ENCODE results near the gene DPP6.

Gene DPP6

DNA sequence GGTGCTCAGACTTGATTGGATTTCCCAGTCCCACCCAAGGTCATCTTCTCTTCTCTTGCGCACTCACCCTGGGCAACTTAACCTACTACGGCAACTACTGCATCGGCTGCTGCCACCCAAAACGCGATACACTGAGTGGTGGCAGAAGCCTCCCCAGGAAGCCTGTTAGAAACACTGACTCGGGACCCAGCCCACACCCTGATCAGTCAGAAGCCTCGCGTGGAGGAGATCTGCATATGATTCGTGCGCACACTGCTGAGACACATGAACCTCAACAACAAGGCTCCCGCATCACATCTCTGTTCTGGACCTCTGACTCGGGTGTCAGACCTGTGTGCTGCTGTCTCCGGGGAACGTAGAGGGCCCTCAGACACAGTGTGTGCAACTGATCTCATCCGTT lies 531.3 kb downstream of the DPP6 start:
- no peak for DNase-seq (ENCODE audit: low spot score)
- FAIRE-seq: no peak

DNA sequence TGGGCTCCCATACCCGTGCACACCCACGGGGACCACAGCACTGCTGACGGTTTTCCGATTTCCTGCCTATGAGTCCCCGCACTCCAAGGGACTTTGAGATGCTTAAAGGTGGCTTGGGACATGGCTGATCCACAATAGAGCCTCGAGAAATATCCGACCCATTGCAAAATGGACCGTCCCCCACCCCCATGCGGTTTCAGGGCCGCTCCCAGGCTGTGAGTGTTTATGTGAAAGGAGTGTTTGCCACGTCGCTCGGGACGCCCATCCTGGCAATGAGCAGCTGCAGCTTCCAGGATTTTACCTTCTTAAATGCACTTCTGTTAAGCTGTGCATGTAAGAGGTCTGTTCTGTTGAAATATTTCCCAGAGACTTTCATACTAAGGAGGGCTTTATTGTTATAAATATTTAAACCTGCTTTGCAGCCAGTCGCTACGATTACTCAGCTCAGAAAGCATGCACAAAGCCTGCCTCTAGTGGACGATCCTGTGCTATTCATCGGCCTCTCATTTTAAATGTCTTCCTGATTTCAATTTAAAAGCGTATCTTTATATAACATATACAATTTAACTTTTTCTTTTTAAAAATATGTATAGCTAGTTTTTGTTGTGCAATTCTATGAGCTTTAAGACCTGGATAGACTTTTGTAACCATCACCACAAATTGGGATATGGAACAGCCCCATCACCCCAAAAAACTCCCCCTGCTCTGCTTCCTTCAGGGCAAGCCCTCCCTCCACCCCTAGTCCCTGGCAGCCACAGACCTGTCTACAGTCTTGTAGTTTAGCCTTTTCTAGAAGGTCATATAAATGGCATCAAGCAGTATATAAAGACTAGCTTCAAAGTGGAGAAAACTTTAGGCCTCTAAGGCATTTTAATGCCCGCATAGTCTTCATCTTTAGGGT lies 532.4 kb downstream of the DPP6 start:
- FAIRE-seq: no peak

DNA sequence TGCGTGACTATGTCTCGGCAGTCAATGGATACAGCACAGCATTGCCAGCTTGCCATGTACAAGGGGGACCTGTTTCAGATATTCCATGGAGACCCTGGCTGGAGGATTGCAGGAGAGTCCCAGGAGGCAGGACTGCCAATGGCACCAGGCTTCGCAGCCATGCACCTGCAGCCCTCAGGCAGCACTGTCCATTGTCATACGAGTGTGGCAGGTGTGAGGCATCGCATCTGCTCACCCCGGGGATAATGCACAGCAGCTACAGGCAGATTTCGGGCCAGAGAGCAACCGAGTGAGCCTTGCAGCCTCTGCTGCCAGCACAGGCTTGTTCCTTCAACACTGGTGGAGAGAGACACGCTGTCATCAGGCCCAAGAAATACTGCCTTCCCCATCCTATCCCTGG lies 535.6 kb downstream of the DPP6 start:
- FAIRE-seq (no peak), DNase-seq (ENCODE audit: low spot score) (no peak)

More for the DNA sequence above, 532.4 kb downstream of the DPP6 start:
- DNase-seq (ENCODE audit: low spot score): peak; percentile 3

DNA sequence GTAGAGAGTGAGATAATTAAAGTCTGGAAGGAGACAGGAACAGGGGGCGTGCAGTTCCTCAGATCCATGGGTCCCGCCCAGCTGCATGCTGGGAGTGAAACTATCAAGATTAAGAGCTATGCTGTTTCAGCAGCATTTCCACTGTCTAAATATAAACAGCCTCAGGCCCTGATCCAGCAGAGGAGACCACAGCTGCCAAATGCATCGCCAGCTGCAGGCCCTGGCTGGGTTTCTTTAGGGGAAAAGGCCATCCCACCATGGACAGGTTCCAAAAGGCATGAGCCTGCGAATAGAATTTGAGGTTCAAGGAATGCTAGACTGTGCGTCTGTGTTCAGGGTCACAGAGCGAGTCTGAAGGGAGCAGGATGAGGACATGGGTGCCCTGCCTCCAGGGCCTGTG lies 539.3 kb downstream of the DPP6 start:
- DNase-seq (ENCODE audit: low spot score) (no peak), FAIRE-seq (no peak)

DNA sequence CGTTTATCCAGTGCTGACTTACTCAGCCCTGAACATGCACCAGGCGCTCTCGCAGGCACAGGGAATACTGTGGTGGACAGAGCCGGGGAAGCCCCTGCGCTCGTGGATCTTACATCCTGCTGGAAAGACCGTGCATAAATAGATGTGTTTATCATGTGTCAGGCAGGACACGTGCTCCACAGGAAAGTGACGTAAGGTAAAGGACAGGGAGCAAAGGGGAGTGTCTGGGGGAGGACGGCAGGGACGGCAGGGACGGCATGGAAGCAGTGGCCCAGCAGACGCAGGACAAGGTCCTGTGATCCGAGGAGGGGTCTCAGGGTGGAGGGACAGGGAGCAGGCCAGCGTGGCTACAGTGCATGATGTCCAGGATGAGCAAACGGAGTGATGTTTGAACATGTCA lies 540.2 kb downstream of the DPP6 start:
- FAIRE-seq (no peak), DNase-seq (ENCODE audit: low spot score) (no peak)

DNA sequence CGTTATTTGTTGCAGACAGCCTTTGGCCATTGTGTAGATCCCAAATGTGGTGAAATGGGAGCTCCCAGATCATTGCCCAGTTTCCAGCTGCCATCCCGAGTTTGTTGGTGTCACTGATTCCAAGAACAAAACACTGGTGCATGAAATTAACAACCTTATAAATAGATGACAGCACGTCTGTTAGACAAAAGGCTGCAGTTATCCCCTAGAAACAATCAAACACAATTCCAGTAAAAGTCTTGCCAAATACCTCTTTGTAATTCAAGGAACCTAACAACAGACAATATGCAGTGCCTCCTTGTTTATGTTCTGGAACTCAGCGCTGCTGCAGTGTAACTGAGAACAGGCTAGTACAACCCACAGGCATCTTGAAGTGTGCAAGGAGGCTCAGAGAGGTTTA lies 546.2 kb downstream of the DPP6 start:
- DNase-seq (ENCODE audit: low spot score) (no peak), FAIRE-seq (no peak)

DNA sequence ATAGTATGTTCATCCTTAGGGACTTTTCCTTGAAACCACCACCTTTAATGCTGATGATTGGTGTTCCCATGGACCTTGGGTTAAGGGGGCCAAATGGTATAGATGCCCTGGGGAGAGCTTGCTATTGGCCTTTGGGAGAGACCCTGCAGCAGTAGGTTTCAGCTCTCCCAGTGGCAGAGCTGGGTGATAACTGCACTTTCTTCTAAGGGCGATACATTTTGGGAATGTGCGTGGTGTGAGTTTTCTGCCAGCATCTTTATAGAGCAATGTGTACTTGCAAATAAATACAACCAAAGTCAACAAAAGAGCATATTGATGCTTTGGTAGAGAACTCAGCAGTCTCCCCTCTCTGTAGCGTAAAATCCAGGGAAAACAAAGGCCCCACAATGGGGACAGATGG lies 546.7 kb downstream of the DPP6 start:
- FAIRE-seq: no peak
- no peak for DNase-seq (ENCODE audit: low spot score)

DNA sequence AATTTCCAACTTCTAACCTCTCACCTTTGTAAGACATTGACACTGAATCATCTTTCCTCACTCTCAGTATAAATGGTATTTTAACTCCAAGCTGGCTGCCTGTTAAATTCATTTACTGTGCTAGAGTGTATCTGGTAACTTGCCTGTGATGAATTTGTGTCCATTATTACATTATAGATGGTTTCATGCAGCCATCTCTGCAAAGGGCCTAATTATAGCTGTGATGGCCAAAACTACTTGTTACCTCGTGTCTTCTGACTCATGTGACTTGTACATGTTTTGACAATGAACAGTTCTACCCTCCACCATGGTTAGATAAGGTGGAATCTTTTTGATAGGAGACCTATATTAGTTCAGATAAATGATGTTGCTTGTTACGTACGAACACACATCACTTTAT lies 558.7 kb downstream of the DPP6 start:
- DNase-seq (ENCODE audit: low spot score) (no peak), FAIRE-seq (no peak)

DNA sequence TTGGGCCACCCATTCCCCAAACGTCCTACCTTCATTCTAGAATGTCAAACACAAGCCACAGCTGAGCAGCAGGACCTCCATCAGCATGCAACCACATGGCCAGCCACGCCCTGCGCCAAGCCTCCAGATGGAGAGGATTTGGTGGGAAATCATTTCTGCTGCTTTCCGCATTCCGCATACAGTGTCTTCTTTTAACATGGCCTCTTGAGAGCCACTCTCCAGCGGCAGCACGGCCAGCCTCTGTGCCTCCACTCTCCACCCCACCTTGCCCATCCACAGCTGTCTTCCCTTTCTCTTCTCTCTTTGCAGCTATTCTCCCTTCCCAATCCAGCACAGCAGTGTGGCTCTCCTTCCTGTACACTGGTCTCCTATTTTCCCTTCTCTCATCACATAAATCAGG lies 561.6 kb downstream of the DPP6 start:
- no peak for FAIRE-seq

DNA sequence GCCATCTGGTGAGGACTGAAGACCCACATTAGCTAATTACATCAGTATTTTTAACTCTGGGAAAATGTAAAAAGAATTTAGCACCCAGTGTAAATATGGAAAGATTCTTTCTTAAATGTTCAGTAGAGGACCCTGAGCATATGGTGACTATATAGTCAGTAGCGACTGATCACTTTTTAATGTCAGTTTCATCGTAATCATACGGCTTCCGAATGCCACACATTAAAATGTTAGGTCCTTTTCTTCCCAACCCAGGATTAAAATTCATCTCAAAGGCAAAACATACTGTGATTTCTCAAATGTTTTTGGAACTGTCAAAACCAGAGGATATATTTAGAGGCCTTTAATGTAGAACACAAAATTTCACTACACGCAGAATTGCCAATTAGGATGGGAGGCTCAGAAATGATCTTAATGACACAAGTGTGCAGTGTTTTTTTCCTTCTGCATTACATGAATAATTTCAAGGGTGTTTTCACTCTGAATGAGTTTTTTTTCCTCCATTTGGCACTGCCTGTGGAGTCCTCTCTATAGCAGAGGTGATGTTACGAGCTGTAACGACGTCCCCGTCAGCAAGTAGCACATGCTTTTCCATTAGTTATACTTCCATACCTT lies 568.0 kb downstream of the DPP6 start:
- DNase-seq (ENCODE audit: low spot score) (no peak), FAIRE-seq (no peak)

More for the DNA sequence above, 561.6 kb downstream of the DPP6 start:
- DNase-seq (ENCODE audit: low spot score): no peak

DNA sequence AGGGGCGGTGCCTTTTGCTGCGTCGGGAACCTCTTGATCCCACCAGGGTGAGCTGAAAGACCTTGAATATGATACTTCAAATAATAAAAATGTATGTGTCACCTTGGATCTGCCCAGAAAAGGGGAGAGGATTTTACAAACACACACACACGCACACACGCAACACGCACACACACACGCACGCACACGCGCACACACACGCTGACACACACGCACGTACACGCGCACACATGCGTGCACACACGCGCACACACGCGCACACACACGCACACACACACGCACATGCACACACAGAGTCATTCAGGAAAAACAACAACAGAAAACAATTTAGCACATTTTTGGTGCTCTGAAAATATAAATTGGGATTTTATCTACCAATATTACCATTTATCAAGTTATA lies 571.2 kb downstream of the DPP6 start:
- DNase-seq (ENCODE audit: low spot score) (no peak), FAIRE-seq (no peak)

DNA sequence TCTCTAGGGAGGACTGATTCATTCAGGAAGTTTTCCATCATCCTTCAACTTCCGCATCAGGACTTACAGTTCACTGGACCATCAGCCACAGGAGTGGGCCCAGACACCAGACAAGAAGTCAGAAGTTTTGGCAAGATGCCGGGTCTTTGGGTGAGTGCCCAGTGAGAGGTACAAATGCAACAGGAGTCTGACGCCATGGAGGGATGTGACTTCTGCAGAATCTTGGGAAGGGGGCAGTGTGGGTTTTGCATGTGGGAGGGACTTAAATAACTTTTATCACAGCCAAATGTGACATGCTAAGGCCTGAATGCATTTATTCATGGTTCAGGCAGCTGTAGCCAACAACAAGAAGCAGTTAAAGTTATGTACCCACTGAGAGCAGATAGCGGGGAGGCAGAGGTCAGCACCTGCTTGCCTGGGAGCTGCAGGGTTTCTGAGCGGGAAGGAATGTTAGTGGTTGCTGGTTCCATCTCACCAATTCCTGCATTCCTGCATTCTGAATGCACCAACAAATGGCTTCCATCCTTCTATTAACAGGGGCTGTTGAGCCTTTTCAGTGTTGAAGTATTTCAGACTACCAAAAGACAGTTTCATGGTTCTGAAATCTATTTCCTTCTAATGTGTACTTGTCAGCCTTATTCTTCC lies 575.6 kb downstream of the DPP6 start:
- FAIRE-seq (no peak), DNase-seq (ENCODE audit: low spot score) (no peak)

DNA sequence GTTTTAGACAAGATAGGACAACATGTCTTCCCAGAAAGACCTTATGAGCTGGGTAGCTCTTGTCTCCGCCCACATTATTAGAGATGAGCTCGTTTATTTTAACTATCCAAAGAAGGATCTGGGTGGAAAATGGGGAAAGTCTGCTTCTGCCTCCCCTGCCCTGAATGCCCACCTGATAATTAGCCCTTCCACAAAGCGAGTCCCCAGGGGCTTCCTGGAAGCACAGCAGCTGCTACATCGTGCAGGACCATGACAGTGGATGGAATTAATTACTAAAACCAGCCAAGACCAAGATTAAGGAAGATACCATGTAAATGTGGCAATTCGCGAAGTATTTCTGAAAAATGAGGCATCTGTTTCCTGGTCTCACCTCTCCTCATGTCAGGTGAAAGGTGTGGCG lies 576.4 kb downstream of the DPP6 start:
- FAIRE-seq: no peak
- DNase-seq (ENCODE audit: low spot score): no peak

DNA sequence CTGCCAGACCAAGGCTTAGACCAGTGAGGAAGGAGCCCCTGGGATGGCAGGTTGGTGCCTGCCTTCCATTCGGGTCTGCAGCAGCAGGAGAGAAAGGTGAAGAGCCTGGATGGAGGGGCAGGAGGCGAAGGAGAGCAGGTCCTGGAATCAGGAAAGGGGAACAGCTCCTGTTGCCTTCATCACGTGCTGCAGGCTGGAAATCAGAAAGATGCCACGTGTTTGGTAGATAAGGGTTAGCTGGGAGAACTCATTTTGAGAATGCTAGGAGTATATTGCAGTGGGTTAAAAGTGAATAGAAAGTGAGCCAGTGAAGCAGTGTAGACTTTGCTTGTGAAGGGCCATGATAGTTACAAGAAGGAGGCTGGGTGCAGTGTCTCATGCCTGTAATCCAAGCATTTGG lies 579.0 kb downstream of the DPP6 start:
- no peak for DNase-seq (ENCODE audit: low spot score)
- FAIRE-seq: no peak

DNA sequence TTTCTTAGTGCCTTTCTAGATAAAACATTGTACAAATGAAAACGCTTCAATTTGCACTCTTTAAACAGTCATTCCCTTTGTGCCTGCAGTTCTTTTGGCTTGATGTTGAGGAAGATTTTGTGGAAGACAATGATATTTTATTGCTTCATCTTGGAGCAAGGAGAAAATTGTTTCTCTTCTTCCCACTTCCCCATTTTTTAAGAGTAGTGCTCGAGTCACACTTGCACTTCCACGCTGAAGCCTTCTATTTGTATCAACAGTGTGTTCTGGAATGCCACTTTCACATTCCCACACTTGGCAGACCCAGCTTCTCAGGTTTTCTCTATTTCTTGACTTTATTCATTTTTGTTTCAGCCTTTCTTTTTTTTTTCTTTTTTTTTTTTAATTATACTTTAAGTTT lies 581.4 kb downstream of the DPP6 start:
- DNase-seq (ENCODE audit: low spot score) (no peak), FAIRE-seq (no peak)

DNA sequence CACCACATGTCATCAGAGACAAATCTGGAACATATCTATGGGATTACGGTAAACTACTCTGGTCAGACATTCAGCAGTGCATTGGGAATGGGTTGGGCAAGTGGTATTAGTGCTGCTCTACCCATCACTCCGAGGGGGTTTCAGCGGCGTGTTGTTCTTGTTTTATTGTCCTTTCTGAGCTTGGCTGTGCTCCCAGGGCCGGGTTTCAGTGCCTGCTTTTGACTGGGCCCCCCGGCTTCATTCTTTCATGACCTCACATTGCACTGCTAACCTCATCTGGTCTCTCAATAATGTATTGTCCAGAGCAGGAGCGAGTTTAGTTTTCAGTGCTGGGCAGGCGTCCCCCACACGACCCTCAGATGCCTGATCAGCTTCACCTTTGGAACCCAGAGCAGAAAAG lies 586.1 kb downstream of the DPP6 start:
- FAIRE-seq (no peak), DNase-seq (ENCODE audit: low spot score) (no peak)

DNA sequence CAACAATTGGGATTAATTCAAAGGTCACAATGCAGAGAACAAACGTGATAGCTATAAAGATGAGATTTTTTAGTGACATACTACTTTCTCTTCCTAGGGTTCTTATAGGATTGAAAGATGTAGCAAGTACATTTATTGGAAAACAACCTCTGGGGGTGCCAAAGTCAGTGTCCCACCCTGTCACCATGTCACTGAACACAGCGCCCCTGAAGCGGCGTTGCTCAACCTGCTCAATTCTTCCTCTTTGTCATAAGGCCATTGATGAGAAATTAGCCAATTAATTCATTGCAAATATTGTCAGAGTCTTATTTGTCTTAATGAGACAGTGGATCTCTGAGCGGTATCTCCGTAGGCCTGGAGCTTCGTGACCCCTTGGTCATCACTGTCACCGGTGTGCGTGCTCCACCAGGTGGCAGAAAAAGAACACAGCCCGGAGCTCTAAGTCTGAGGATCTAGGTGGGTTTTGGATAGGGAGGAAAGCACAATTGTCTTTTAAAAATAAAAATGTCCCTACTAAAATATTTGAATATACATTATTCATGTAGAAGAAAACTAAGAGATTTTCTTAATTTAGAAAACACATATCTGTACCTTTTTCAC lies 588.2 kb downstream of the DPP6 start:
- no peak for FAIRE-seq
- DNase-seq (ENCODE audit: low spot score): no peak

DNA sequence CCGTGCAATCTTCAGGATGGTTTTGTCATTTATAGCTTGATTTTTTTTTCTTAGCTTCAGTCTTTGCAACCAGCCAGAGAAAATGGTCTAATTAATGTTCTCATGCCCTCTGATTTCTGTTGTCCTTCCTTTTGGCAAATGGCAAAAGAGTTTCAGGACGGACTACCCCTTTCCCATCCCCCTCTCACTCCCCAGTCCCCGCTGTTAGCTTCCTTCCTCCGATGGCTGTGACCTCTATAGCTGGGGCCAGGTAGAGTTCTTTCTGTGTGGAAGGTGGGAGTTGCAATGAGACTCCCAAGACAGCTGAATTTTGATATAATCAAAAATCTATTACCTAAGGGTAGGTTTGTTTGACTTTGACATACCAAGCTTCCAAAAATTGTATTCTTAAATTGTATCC lies 588.7 kb downstream of the DPP6 start:
- FAIRE-seq (no peak), DNase-seq (ENCODE audit: low spot score) (no peak)

DNA sequence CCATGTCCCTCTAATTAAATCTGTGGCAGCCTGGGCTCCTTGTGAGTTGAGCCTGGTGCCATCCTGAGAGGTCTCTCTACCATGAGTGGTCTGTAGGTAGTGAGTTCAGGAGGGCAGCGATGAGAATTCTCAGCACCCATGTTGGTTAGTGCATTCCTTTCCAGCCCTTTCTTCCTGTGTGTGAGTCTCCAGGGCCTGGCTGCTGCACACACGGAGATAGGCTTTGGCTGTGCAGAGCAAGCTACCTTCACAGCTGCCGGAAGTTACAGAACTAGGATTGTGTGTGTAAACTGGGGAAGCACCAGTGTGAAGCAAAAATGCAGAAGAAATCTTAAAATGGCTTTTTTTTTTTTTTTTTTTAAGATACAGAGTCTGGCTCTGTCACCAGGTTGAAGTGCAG lies 592.2 kb downstream of the DPP6 start:
- DNase-seq (ENCODE audit: low spot score) (no peak), FAIRE-seq (no peak)

DNA sequence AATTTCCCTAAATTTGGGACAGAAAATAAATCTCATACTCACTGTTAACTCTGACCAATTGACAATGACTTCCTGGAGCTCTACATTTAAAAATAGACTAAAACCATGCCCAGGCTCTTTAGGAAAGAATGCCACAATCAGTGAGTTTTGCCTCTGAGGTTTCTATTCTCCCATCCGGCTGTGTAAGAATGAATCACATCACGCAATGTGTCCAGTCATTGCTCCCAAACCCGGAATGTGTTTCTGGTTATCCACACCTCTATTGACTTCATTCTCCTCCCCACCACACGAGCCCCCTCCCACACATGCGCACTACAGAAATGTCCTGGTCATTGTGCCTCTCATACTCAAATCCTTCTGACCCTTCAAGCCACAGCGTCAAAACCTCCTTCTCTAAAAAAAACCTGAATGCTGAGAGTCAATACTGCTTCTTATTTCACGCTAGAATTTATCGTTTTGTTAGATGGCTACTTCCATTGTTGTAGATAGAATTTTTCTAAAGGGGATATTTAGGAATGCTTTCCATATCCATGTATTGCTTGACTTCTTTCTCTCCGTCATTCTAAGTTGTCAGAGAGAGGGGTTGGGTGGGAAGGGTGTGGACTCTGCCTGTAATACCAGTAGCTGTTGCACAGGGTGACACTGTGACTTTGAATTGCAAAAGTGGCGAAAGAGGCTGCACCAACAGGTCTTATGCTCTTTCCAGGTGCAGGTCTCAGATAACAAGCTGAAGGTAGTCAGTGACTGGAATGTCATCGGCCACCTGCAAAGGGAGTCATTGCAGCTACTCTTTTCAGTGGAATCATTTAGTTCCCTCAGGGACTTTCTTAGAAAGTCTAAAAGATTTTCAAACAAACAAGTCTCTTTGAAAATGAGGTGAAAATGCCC lies 594.2 kb downstream of the DPP6 start:
- FAIRE-seq (no peak), DNase-seq (ENCODE audit: low spot score) (peak; percentile 3)

DNA sequence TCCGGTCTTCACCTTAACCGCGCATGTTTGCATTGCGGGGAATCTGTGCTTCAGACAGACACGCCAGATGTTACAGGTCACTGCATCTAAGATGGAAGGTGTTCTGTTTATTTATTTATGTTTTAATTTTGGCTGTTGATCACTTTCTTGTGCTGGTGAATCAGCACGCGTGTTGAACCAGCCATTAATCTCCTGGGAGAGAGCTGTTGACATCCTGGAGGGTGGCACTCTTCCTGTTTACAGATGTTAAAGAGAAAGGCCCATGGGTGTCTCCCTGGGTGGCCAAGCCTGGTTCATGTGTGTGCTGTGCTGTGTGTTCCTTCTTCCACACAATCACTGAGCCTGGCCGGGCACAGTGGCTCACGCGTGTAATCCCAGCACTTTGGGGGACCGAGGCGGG lies 595.4 kb downstream of the DPP6 start:
- FAIRE-seq (no peak), DNase-seq (ENCODE audit: low spot score) (no peak)
